ENCODE measurements around the gene DCAF10.
"Not testable (repeated sequence)": the region's sequence is repeated elsewhere in the genome, so short reads cannot be mapped to it uniquely, and the experiment has no call there.

DCAF10 gene

DNA sequence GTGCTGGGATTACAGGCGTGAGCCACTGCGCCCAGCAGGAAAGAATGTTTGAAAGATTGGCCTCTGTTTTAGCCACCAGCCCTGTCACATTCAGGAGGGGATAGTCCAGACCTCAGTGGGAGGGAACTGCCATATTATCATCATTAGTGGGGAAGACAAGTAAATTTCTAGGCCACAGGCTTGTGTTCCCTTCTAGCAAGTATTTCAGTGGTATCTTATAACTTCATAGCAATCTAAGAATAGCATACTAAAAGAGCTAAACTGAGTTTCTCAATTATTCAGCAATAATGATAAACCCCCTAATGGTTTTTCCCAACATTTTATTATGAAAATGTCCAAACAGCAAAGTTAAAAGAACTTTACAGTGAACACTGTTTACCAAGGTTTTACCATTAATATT is 73.4 kb downstream of the DCAF10 start:
- Histone ChIP-seq H3K9me3 (ENCODE audit: low read length) (no peaks in the 10 kb centered on the region), H3K4me1 (ENCODE audit: insufficient read depth, low read length, severe bottlenecking) (no peaks in the 10 kb centered on the region), H3K4me3 (ENCODE audit: low read depth, low read length, poor library complexity, severe bottlenecking) (no peak overlapping the region), H3K9ac (ENCODE audit: low read length) (no peak overlapping the region), H3K27ac (ENCODE audit: low read depth, low read length, poor library complexity, severe bottlenecking) (no peak overlapping the region), H2AFZ (ENCODE audit: low read length) (no peak overlapping the region), H4K20me1 (ENCODE audit: insufficient read depth, low read length) (no peaks in the 10 kb centered on the region), H3K4me2 (ENCODE audit: low read length) (no peak overlapping the region), H3K9me2 (ENCODE audit: low read depth, low read length) (no peaks in the 10 kb centered on the region), H3K79me2 (ENCODE audit: insufficient read depth, low read length) (no peaks in the 10 kb centered on the region), H3K36me3 (ENCODE audit: insufficient read depth, low read length) (peaks cover 14% of the 10 kb centered on the region), H3F3A (ENCODE audit: insufficient read depth, low read length) (no peaks in the 10 kb centered on the region), H3K27me3 (ENCODE audit: insufficient read depth, low read length) (no peaks in the 10 kb centered on the region)
- TF ChIP-seq EZH2 (IDR thresholded peaks at IDR 0.05; ENCODE audit: borderline replicate concordance, low read length) (no peak), CTCF (IDR thresholded peaks at IDR 0.05; ENCODE audit: low read length) (no peak)

DNA sequence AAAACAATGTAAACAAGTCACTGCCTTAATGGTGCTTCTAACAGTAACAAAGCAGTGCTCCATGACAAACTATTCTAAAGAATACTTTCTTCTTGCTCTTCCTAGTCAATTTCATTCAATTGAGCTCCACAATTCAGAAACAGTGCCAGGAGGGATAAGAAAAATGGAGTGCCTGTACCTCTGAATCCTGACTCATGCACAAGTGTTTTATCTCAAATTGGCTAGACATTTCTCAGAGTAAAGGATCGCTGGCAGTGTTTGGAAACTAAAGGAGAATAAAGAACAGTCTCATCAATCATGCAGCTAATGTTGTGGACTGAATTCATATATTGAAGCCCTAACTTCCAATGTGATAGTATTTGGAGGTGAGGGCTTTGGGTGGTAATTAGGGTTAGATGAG is 75.8 kb downstream of the DCAF10 start:
- Histone ChIP-seq H3K36me3 (ENCODE audit: insufficient read depth, low read length) (peaks cover 17% of the 10 kb centered on the region), H3K27me3 (ENCODE audit: insufficient read depth, low read length) (no peaks in the 10 kb centered on the region), H3K4me3 (ENCODE audit: low read depth, low read length, poor library complexity, severe bottlenecking) (no peak overlapping the region), H3K9me3 (ENCODE audit: low read length) (no peaks in the 10 kb centered on the region), H4K20me1 (ENCODE audit: insufficient read depth, low read length) (no peaks in the 10 kb centered on the region), H2AFZ (ENCODE audit: low read length) (no peak overlapping the region), H3K9me2 (ENCODE audit: low read depth, low read length) (no peaks in the 10 kb centered on the region), H3K79me2 (ENCODE audit: insufficient read depth, low read length) (no peaks in the 10 kb centered on the region), H3K9ac (ENCODE audit: low read length) (no peak overlapping the region), H3K4me2 (ENCODE audit: low read length) (no peak overlapping the region), H3K27ac (ENCODE audit: low read depth, low read length, poor library complexity, severe bottlenecking) (no peak overlapping the region), H3F3A (ENCODE audit: insufficient read depth, low read length) (no peaks in the 10 kb centered on the region), H3K4me1 (ENCODE audit: insufficient read depth, low read length, severe bottlenecking) (no peaks in the 10 kb centered on the region)
- TF ChIP-seq EZH2 (IDR thresholded peaks at IDR 0.05; ENCODE audit: borderline replicate concordance, low read length), result no peak
- no peak for TF ChIP-seq CTCF (IDR thresholded peaks at IDR 0.05; ENCODE audit: low read length)

DNA sequence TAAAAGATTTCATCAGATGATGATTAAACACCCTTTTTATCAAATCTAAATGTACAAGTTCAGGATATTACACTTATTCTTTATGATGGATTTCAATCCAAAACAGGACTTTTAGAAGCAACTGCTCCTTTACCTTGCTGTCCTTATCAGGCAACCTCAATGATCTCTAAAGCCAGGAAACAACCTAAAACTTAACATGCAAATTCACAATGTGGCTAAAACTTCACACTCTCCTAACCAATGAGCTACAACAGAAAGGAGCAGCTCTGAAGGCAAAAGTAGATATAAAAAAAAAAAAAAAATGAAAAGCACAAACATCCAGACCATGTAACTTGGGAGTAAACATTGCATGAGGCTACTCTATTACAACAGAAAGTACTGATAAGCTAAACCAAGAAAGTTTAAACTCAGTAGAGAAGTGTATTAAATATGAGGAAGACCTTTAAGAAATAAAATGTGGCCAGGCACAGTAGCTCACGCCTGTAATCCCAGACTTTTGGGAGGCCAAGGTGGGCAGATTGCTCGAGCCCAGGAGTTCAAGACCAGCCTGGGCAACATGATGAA is 80.4 kb downstream of the DCAF10 start:
- Histone ChIP-seq H3K79me2 (ENCODE audit: insufficient read depth, low read length) (no peaks in the 10 kb centered on the region), H2AFZ (ENCODE audit: low read length) (no peak overlapping the region), H3K4me1 (ENCODE audit: insufficient read depth, low read length, severe bottlenecking) (no peaks in the 10 kb centered on the region), H3K9ac (ENCODE audit: low read length) (no peak overlapping the region), H3K9me2 (ENCODE audit: low read depth, low read length) (no peaks in the 10 kb centered on the region), H4K20me1 (ENCODE audit: insufficient read depth, low read length) (no peaks in the 10 kb centered on the region), H3K36me3 (ENCODE audit: insufficient read depth, low read length) (peaks cover 17% of the 10 kb centered on the region), H3K27ac (ENCODE audit: low read depth, low read length, poor library complexity, severe bottlenecking) (no peak overlapping the region), H3F3A (ENCODE audit: insufficient read depth, low read length) (no peaks in the 10 kb centered on the region), H3K4me3 (ENCODE audit: low read depth, low read length, poor library complexity, severe bottlenecking) (no peak overlapping the region), H3K9me3 (ENCODE audit: low read length) (no peaks in the 10 kb centered on the region), H3K4me2 (ENCODE audit: low read length) (no peak overlapping the region), H3K27me3 (ENCODE audit: insufficient read depth, low read length) (no peaks in the 10 kb centered on the region)
- TF ChIP-seq CTCF (IDR thresholded peaks at IDR 0.05; ENCODE audit: low read length), result no peak
- no peak for TF ChIP-seq EZH2 (IDR thresholded peaks at IDR 0.05; ENCODE audit: borderline replicate concordance, low read length)

GRCh38 chr9:37887977-37888583 is 87.5 kb downstream of the DCAF10 start:
- not testable (repeated sequence) for H3K9ac ChIP-seq (ENCODE audit: low read length); H3F3A ChIP-seq (ENCODE audit: insufficient read depth, low read length); H2AFZ ChIP-seq (ENCODE audit: low read length); H3K4me2 ChIP-seq (ENCODE audit: low read length); H3K27me3 ChIP-seq (ENCODE audit: insufficient read depth, low read length); H4K20me1 ChIP-seq (ENCODE audit: insufficient read depth, low read length); H3K27ac ChIP-seq (ENCODE audit: low read depth, low read length, poor library complexity, severe bottlenecking); H3K9me2 ChIP-seq (ENCODE audit: low read depth, low read length); H3K4me1 ChIP-seq (ENCODE audit: insufficient read depth, low read length, severe bottlenecking); H3K4me3 ChIP-seq (ENCODE audit: low read depth, low read length, poor library complexity, severe bottlenecking); H3K9me3 ChIP-seq (ENCODE audit: low read length); H3K79me2 ChIP-seq (ENCODE audit: insufficient read depth, low read length)
- peaks cover 35% of the 10 kb centered on the region for H3K36me3 ChIP-seq (ENCODE audit: insufficient read depth, low read length)
